Caco-2 (cell line): ENCODE results near the gene SLC25A39. TPM values are rescaled to one million over a fixed set of nuclear protein-coding genes. Genes with fewer than 3 reads are reported as not detected.

Experiments used
- BruUV-seq: library from RNA; stranded (reverse); fragments of 400-500 nt; replicated peaks from 2 replicates; lab custom pipeline; 2021; lab: Mats Ljungman, UMichigan
- CTCF ChIA-PET: fragments of 300-600 bp; sonication (Branson Sonifier 250); formaldehyde crosslinking; loops from one replicate; lab custom pipeline; 2022; ENCODE audit warnings: antibody characterized with exemption; lab: Charles Lee
- POLR2A ChIA-PET: fragments of 300-600 bp; sonication (Branson Sonifier 250); formaldehyde crosslinking; loops from one replicate; lab custom pipeline; 2022; ENCODE audit warnings: antibody characterized with exemption; lab: Charles Lee
- DNase-seq, 2 experiments: peaks; one replicate each; pipeline versions ENCODE4 v3.0.0 to v3.0.0-alpha.2; 2020 to 2022
- H3K27me3 ChIP-seq: replicated peaks from 2 replicates; pipeline ENCODE4 v1.6.0; 2011; ENCODE audit warnings: low read length; ENCODE audit not compliant: control insufficient read depth, insufficient read depth
- H3K36me3 ChIP-seq: 2 replicates; pipeline ENCODE4 v1.5.1; 2011; ENCODE audit warnings: low read length; ENCODE audit not compliant: control insufficient read depth, insufficient read depth
- H3K4me1 ChIP-seq: fragments of 250-450 bp; sonication (Bioruptor Pico); 2 replicates; pipeline ENCODE4 v1.5.1; 2020; ENCODE audit warnings: mild to moderate bottlenecking
- H3K4me3 ChIP-seq: 2 replicates; pipeline ENCODE4 v1.5.1; 2011; ENCODE audit warnings: low read depth, mild to moderate bottlenecking, control low read depth, low read length
- H3K9me3 ChIP-seq: fragments of 250-450 bp; sonication (Bioruptor Pico); 2 replicates; pipeline ENCODE4 v1.5.1; 2020; ENCODE audit warnings: mild to moderate bottlenecking, moderate library complexity
- H3K27ac Mint-ChIP-seq: one replicate; pipeline ENCODE4 v1.8.0; 2022; ENCODE audit warnings: mixed read lengths; ENCODE audit not compliant: unreplicated experiment
- H3K27me3 Mint-ChIP-seq: one replicate; pipeline ENCODE4 v1.8.0; 2022; ENCODE audit warnings: mixed read lengths; ENCODE audit not compliant: insufficient read depth, unreplicated experiment
- H3K36me3 Mint-ChIP-seq: one replicate; pipeline ENCODE4 v1.8.0; 2022; ENCODE audit warnings: mild to moderate bottlenecking, mixed read lengths; ENCODE audit not compliant: insufficient read depth, unreplicated experiment
- H3K4me1 Mint-ChIP-seq: one replicate; pipeline ENCODE4 v1.8.0; 2022; ENCODE audit warnings: low read depth, mixed read lengths; ENCODE audit not compliant: unreplicated experiment
- H3K4me3 Mint-ChIP-seq: one replicate; pipeline ENCODE4 v1.8.0; 2022; ENCODE audit warnings: mild to moderate bottlenecking, moderate library complexity, mixed read lengths; ENCODE audit not compliant: unreplicated experiment
- H3K9me3 Mint-ChIP-seq: one replicate; pipeline ENCODE4 v1.8.0; 2022; ENCODE audit warnings: mixed read lengths; ENCODE audit not compliant: unreplicated experiment
- intact Hi-C: fragments of 100-400 bp; cut with micrococcal nuclease; formaldehyde crosslinking; loops from one replicate; pipeline ENCODE4 v1.10.0; 2022; ENCODE audit not compliant: unreplicated experiment
- total RNA-seq: library from RNA; stranded (reverse); gene quantifications from 2 replicates; pipeline ENCODE4 v1.2.3, GENCODE V29; 2022
- TF ChIP-seq, protein P1 (sequence below), 2 experiments: fragments of 200-600 bp in 1 of 2; IDR thresholded peaks; 1 replicate in 1 of 2; 2 replicates in 1 of 2; pipeline versions ENCODE4 v1.5.1 to v1.8.0; 2011 to 2022; ENCODE audit warnings: antibody characterized with exemption in 1 of 2, control low read depth in 1 of 2, inconsistent platforms in 1 of 2, low read depth in 1 of 2, low read length in 1 of 2, mild to moderate bottlenecking in 1 of 2, moderate library complexity in 1 of 2; ENCODE audit not compliant: insufficient read depth in 1 of 2, severe bottlenecking in 1 of 2, unreplicated experiment in 1 of 2

The SLC25A39 gene
- total RNA-seq, 1 experiment from 2014 or later: 155 TPM

DNA sequence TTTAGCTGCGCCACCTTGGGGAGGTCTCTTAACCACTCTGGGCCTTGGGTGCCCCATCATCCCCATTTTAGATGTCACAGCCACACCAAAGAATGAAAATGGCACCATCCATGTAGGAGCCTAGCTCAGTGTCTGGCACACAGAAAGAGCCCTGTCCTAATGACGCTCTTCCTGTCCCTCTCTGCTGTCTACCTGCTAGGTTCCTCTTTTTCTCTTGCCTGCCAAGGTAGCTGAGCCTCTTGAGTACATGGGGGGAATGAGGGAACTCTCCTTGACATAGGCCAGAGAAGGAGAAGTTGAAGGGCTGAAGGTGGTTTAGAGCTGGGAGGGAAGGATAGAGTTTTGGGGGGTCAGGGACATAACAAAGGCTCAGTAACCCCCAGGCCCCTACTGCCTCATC lies 14.4 kb downstream of the SLC25A39 start:
- no peak for DNase-seq
- Histone ChIP-seq H3K27me3 (no peaks in the 10 kb centered on the region; the same call in 1 of the 2 replicates), H3K9me3 (no peaks in the 10 kb centered on the region), H3K4me1 (0 out of 2 replicates have a peak, but pooled peaks cover 3% of the 10 kb centered on the region), H3K36me3 (no peaks in the 10 kb centered on the region), H3K4me3 (no peak overlapping the region)
- peak overlapping the region; percentile 48 for H3K4me3 Mint-ChIP-seq
- H3K36me3 Mint-ChIP-seq: peaks cover 5% of the 10 kb centered on the region
- intact Hi-C loops: no loop called here
- H3K27ac Mint-ChIP-seq: no peak overlapping the region
- peaks cover 10% of the 10 kb centered on the region for H3K4me1 Mint-ChIP-seq
- no TSS peak for BruUV-seq
- H3K9me3 Mint-ChIP-seq: no peaks in the 10 kb centered on the region
- POLR2A ChIA-PET: no interaction called here
- peaks cover 11% of the 10 kb centered on the region for H3K27me3 Mint-ChIP-seq
- CTCF ChIA-PET: no interaction called here
- TF ChIP-seq, protein P1, sequence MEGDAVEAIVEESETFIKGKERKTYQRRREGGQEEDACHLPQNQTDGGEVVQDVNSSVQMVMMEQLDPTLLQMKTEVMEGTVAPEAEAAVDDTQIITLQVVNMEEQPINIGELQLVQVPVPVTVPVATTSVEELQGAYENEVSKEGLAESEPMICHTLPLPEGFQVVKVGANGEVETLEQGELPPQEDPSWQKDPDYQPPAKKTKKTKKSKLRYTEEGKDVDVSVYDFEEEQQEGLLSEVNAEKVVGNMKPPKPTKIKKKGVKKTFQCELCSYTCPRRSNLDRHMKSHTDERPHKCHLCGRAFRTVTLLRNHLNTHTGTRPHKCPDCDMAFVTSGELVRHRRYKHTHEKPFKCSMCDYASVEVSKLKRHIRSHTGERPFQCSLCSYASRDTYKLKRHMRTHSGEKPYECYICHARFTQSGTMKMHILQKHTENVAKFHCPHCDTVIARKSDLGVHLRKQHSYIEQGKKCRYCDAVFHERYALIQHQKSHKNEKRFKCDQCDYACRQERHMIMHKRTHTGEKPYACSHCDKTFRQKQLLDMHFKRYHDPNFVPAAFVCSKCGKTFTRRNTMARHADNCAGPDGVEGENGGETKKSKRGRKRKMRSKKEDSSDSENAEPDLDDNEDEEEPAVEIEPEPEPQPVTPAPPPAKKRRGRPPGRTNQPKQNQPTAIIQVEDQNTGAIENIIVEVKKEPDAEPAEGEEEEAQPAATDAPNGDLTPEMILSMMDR (IDR thresholded peaks at IDR 0.05; ENCODE audit: insufficient read depth in 1 of 2, low read depth in 1 of 2, low read length in 1 of 2, severe bottlenecking in 1 of 2, unreplicated experiment in 1 of 2): no peak

DNA sequence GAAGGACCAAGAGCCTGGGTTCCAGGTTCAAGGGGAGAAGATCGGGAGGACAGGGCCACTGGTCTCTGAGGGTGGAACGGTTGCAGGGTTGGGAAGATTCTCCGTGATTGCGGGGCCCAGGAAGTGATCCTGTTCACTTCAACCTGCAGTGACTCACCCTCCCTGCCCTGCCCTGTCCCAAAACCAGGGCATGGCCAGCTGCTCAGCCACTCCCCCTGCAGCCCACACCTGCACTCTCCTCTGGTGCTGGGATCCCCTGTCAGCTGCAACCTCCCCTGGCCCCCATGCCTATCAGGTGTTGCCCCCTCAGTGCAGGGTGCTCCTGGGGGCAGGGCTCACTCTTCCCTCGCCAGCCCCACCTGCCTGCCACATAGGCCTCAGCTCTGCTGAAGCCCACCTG lies 15.2 kb downstream of the SLC25A39 start:
- H3K9me3 Mint-ChIP-seq: no peaks in the 10 kb centered on the region
- ChIA-PET CTCF (no interaction called here), POLR2A (no interaction called here)
- Histone ChIP-seq H3K4me1 (no peaks in the 10 kb centered on the region), H3K9me3 (no peaks in the 10 kb centered on the region), H3K36me3 (no peaks in the 10 kb centered on the region), H3K4me3 (no peak overlapping the region), H3K27me3 (no peaks in the 10 kb centered on the region; the same call in 1 of the 2 replicates)
- DNase-seq: no peak
- H3K4me3 Mint-ChIP-seq: peak overlapping the region; percentile 48
- peaks cover 11% of the 10 kb centered on the region for H3K27me3 Mint-ChIP-seq
- intact Hi-C loops: loop anchor here (5.0 kb wide), 1 partner anchor 87 kb away; no protein-coding TSS in a partner anchor
- BruUV-seq: no TSS peak
- H3K36me3 Mint-ChIP-seq: peaks cover 5% of the 10 kb centered on the region
- H3K4me1 Mint-ChIP-seq: peaks cover 10% of the 10 kb centered on the region
- TF ChIP-seq, protein P1 (IDR thresholded peaks at IDR 0.05; ENCODE audit: insufficient read depth in 1 of 2, low read depth in 1 of 2, low read length in 1 of 2, severe bottlenecking in 1 of 2, unreplicated experiment in 1 of 2): no peak
- H3K27ac Mint-ChIP-seq: no peak overlapping the region

DNA sequence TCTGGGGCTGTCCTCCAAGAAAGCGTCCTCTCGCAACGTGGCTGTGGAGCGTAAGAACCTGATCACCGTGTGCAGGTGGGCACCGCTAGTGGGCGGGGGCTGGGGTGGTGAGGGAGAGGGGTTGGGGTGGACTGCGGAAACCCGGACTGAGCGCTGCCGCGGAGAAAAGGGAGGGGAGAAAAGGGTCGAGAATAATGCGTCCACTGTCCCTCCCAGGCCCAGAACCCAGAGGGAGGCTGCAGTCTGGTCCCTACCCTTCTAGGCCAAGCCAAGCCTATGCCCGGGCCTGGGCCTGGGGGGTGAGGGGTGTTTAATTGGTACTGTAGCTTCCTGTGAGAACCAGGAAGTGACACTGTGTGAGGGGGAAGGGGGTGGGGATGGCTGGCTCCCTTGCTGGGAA lies 15.8 kb downstream of the SLC25A39 start:
- Histone ChIP-seq H3K36me3 (no peaks in the 10 kb centered on the region), H3K27me3 (no peaks in the 10 kb centered on the region), H3K4me1 (no peaks in the 10 kb centered on the region), H3K4me3 (peak overlapping the region; percentile 66), H3K9me3 (no peaks in the 10 kb centered on the region)
- ChIA-PET CTCF (interaction anchor here (1.0 to 1.1 kb wide), 2 partner anchors 50 to 91 kb away, joined by 3 to 6 read pairs; no protein-coding TSS in a partner anchor), POLR2A (interaction anchor here (0.5 to 1.2 kb wide), 2 partner anchors 12 to 87 kb away, joined by 3 to 8 read pairs; no protein-coding TSS in a partner anchor)
- intact Hi-C loops: loop anchor here (5.0 kb wide), 1 partner anchor 87 kb away; no protein-coding TSS in a partner anchor
- peaks cover 9% of the 10 kb centered on the region for H3K27me3 Mint-ChIP-seq
- H3K4me3 Mint-ChIP-seq: peak overlapping the region; percentile 81
- peaks cover 5% of the 10 kb centered on the region for H3K36me3 Mint-ChIP-seq
- TF ChIP-seq, protein P1 (IDR thresholded peaks at IDR 0.05; ENCODE audit: insufficient read depth in 1 of 2, low read depth in 1 of 2, low read length in 1 of 2, severe bottlenecking in 1 of 2, unreplicated experiment in 1 of 2): no peak
- H3K4me1 Mint-ChIP-seq: peaks cover 10% of the 10 kb centered on the region
- no peak overlapping the region for H3K27ac Mint-ChIP-seq
- DNase-seq: no peak
- H3K9me3 Mint-ChIP-seq: no peaks in the 10 kb centered on the region
- BruUV-seq: no TSS peak
